Panc1 (cell line): Measurements from ENCODE around the gene PCDH10.

Source experiments
- CTCF ChIP-seq: fragments of 450-650 bp; IDR thresholded peaks from 2 replicates; pipeline ENCODE4 v1.5.1; 2017; ENCODE audit warnings: mild to moderate bottlenecking
- POLR2AphosphoS5 ChIP-seq: IDR thresholded peaks from 2 replicates; pipeline ENCODE4 v1.6.1; 2012; ENCODE audit warnings: mild to moderate bottlenecking, low read depth, low read length, moderate library complexity

GRCh38 chr4:133124746-133125145 is 24.3 kb upstream of the PCDH10 start:
- no peak for TF ChIP-seq POLR2AphosphoS5
- TF ChIP-seq CTCF: no peak
